ENCODE data around the gene CCDC60.

CCDC60 gene

DNA sequence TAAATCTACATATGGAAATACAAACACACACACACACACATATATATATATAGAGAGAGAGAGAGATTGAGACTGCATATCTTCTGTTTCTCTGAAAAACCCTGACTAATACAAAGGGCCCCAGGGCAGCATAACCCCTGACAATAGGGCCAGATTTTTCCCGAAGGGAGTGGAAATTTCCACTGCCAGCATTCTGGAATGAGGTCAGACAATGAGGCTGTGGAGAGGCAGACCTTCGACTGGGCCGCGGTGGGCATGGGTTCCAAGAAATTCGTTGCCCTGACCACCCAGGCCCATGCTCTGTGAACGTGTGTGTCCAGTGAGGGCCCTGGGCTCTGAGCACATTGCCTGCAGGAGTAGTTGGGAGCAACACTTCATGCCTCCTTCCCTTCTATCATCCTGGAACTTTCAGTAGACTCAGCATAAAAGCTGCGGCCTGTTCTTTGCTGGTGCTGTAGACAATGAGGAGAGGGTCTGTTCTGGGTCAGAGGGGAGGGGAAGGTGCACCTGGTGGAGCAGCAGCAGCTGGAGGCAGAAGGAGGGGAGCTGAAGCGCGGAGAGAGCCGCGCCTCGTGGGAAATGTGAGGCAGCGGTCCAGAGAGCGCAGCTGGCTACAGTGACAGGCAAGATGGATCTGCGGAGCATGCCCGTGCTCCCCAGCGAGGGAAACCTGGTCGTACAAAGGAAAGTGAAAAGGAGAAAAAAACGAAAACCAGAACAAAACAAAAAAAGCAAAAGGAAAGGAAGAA lies 25.6 kb upstream of the CCDC60 start:
- Histone ChIP-seq H3K4me3 (ENCODE audit: insufficient read depth, low read depth, low read length, poor library complexity, severe bottlenecking) (no peak overlapping the region), H3K27ac (ENCODE audit: insufficient read depth, low read length, poor library complexity, severe bottlenecking) (no peak overlapping the region), H3K27me3 (replicated peaks; ENCODE audit: control insufficient read depth, insufficient read depth, low read length, poor library complexity, severe bottlenecking) (no peaks in the 10 kb centered on the region), H3K36me3 (ENCODE audit: control insufficient read depth, insufficient read depth, low read length) (no peaks in the 10 kb centered on the region), H3K4me1 (ENCODE audit: control insufficient read depth, insufficient read depth, low read length, poor library complexity, severe bottlenecking) (no peaks in the 10 kb centered on the region), H3K9me3 (ENCODE audit: control insufficient read depth, low read length) (no peaks in the 10 kb centered on the region)
- no peak for DNase-seq

DNA sequence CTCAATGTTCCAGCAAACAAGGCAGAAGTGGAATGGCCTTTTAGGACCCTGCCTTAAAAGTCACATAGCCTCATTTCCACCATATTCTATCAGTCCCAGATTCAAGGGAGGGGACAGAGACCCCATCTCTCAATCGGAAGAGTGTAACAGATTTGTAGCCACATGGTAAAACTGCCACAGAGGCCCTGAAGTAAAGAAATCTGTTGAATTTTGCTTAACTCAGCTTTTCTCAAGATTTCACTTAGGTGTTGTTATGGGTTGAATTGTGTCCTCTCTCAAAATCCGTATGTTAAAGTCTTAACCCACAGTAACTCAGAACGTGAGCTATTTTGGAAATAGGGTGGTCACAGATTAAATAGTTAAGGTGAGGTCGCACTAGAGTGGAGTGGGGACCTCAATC lies 22.7 kb upstream of the CCDC60 start:
- Histone ChIP-seq H3K36me3 (ENCODE audit: control insufficient read depth, insufficient read depth, low read length) (no peaks in the 10 kb centered on the region), H3K4me3 (ENCODE audit: insufficient read depth, low read depth, low read length, poor library complexity, severe bottlenecking) (no peak overlapping the region), H3K27ac (ENCODE audit: insufficient read depth, low read length, poor library complexity, severe bottlenecking) (no peak overlapping the region), H3K4me1 (ENCODE audit: control insufficient read depth, insufficient read depth, low read length, poor library complexity, severe bottlenecking) (no peaks in the 10 kb centered on the region), H3K27me3 (replicated peaks; ENCODE audit: control insufficient read depth, insufficient read depth, low read length, poor library complexity, severe bottlenecking) (no peaks in the 10 kb centered on the region), H3K9me3 (ENCODE audit: control insufficient read depth, low read length) (no peaks in the 10 kb centered on the region)
- no peak for DNase-seq

GRCh38 chr12:119312904-119313303 lies 21.6 kb upstream of the CCDC60 start:
- no peaks in the 10 kb centered on the region for H3K9me3 ChIP-seq (ENCODE audit: control insufficient read depth, low read length)
- no peak overlapping the region for H3K27ac ChIP-seq (ENCODE audit: insufficient read depth, low read length, poor library complexity, severe bottlenecking)
- no peaks in the 10 kb centered on the region for H3K27me3 ChIP-seq (replicated peaks; ENCODE audit: control insufficient read depth, insufficient read depth, low read length, poor library complexity, severe bottlenecking)
- DNase-seq = no peak
- H3K4me3 ChIP-seq (ENCODE audit: insufficient read depth, low read depth, low read length, poor library complexity, severe bottlenecking) = no peak overlapping the region
- H3K36me3 ChIP-seq (ENCODE audit: control insufficient read depth, insufficient read depth, low read length) = no peaks in the 10 kb centered on the region
- no peaks in the 10 kb centered on the region for H3K4me1 ChIP-seq (ENCODE audit: control insufficient read depth, insufficient read depth, low read length, poor library complexity, severe bottlenecking)

DNA sequence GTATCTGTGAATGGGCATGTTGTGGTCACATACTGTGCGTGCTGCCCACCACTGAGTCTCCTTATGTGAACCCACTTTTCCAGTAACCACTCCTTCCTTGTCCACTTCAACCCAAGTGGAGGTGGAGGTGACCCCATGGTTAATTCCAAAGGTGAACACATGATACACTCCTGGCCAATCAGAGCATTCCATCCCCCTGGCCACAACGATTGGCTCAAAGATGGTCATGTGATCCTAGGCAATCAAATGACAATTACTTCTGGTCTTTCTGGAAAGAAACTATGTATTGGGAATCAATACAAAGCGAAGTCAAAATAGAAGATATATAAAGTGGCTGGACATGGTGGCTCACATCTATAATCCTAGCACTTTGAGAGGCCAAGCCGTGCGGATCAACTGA lies 20.2 kb upstream of the CCDC60 start:
- Histone ChIP-seq H3K4me1 (ENCODE audit: control insufficient read depth, insufficient read depth, low read length, poor library complexity, severe bottlenecking) (no peaks in the 10 kb centered on the region), H3K27ac (ENCODE audit: insufficient read depth, low read length, poor library complexity, severe bottlenecking) (no peak overlapping the region), H3K27me3 (replicated peaks; ENCODE audit: control insufficient read depth, insufficient read depth, low read length, poor library complexity, severe bottlenecking) (no peaks in the 10 kb centered on the region), H3K36me3 (ENCODE audit: control insufficient read depth, insufficient read depth, low read length) (no peaks in the 10 kb centered on the region), H3K4me3 (ENCODE audit: insufficient read depth, low read depth, low read length, poor library complexity, severe bottlenecking) (no peak overlapping the region), H3K9me3 (ENCODE audit: control insufficient read depth, low read length) (no peaks in the 10 kb centered on the region)
- no peak for DNase-seq

GRCh38 chr12:119319638-119320037 lies 14.9 kb upstream of the CCDC60 start:
- Histone ChIP-seq H3K27me3 (replicated peaks; ENCODE audit: control insufficient read depth, insufficient read depth, low read length, poor library complexity, severe bottlenecking) (no peaks in the 10 kb centered on the region), H3K27ac (ENCODE audit: insufficient read depth, low read length, poor library complexity, severe bottlenecking) (no peak overlapping the region), H3K4me1 (ENCODE audit: control insufficient read depth, insufficient read depth, low read length, poor library complexity, severe bottlenecking) (no peaks in the 10 kb centered on the region), H3K36me3 (ENCODE audit: control insufficient read depth, insufficient read depth, low read length) (no peaks in the 10 kb centered on the region), H3K4me3 (ENCODE audit: insufficient read depth, low read depth, low read length, poor library complexity, severe bottlenecking) (no peak overlapping the region), H3K9me3 (ENCODE audit: control insufficient read depth, low read length) (no peaks in the 10 kb centered on the region)
- no peak for DNase-seq

- H3K9me3 ChIP-seq (ENCODE audit: control insufficient read depth, low read length) = no peaks in the 10 kb centered on the region
- no peaks in the 10 kb centered on the region for H3K27me3 ChIP-seq (replicated peaks; ENCODE audit: control insufficient read depth, insufficient read depth, low read length, poor library complexity, severe bottlenecking)
- no peak overlapping the region for H3K4me3 ChIP-seq (ENCODE audit: insufficient read depth, low read depth, low read length, poor library complexity, severe bottlenecking)
- H3K4me1 ChIP-seq (ENCODE audit: control insufficient read depth, insufficient read depth, low read length, poor library complexity, severe bottlenecking) = no peaks in the 10 kb centered on the region
- H3K27ac ChIP-seq (ENCODE audit: insufficient read depth, low read length, poor library complexity, severe bottlenecking) = no peak overlapping the region
- no peak for DNase-seq
- H3K36me3 ChIP-seq (ENCODE audit: control insufficient read depth, insufficient read depth, low read length) = no peaks in the 10 kb centered on the region
Observed at GRCh38 chr12:119320678-119321077, 13.9 kb upstream of the CCDC60 start.

DNA sequence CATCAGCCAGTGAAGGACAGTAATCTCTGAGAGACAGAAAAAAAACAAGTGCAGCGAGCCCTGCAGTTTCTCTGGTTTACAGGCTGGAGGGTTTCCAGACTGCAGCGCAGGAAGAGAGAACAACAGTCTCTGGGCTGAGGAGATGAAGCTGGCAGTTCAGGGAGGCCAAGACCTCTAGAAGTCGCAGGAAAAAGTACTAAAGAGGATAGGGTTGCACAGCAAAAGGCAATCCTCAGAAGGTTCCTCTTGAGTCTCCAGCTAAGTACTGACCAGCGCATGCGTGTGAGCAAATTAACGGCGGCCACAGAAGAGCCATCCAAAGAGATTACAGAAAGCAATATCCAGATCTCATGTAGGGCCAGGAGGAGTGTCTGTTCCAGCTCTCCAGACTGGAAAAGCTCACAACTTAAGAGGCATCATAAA lies 12.2 kb upstream of the CCDC60 start:
- DNase-seq = no peak
- Histone ChIP-seq H3K9me3 (ENCODE audit: control insufficient read depth, low read length) (no peaks in the 10 kb centered on the region), H3K27ac (ENCODE audit: insufficient read depth, low read length, poor library complexity, severe bottlenecking) (no peak overlapping the region), H3K27me3 (replicated peaks; ENCODE audit: control insufficient read depth, insufficient read depth, low read length, poor library complexity, severe bottlenecking) (no peaks in the 10 kb centered on the region), H3K4me1 (ENCODE audit: control insufficient read depth, insufficient read depth, low read length, poor library complexity, severe bottlenecking) (no peaks in the 10 kb centered on the region), H3K4me3 (ENCODE audit: insufficient read depth, low read depth, low read length, poor library complexity, severe bottlenecking) (no peak overlapping the region), H3K36me3 (ENCODE audit: control insufficient read depth, insufficient read depth, low read length) (no peaks in the 10 kb centered on the region)

DNA sequence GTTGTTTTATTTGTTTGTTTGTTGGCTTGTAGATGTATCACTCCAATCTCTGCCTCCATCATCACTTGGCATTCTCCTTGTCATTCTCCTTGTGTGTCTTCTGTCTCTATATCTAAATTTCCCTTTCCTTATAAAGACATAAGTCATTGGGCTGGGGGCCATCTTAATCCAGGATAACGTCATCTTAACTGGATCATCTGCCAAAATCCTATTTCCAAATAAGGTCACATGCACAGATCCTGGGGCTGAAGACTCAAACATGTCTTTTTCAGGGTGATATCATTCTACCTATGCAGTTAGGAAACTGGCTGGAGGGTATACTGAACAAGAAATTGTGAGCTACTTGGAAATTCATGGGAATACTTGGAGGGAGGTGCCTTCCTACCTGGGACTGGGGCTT lies 8.7 kb upstream of the CCDC60 start:
- DNase-seq = no peak
- H3K4me1 ChIP-seq (ENCODE audit: control insufficient read depth, insufficient read depth, low read length, poor library complexity, severe bottlenecking) = no peaks in the 10 kb centered on the region
- no peak overlapping the region for H3K27ac ChIP-seq (ENCODE audit: insufficient read depth, low read length, poor library complexity, severe bottlenecking)

DNA sequence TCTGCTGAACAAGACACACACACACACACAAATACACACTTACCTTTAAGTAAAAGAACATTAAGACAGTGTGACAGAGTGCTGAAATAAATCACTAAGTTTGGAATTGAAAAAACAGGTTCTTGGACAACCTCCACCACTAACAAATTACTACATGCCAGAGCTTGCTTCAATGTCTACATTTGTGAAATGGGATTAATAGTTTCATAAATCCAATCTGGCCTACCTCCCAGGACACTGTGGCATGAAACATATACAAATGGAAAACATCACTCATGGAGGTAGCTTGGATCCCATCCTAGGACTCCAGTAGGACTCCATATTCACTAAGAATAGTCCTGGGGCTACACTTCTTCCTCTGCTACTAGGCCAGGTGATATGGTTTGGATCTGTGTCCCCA lies 8.2 kb upstream of the CCDC60 start:
- no peak overlapping the region for H3K27ac ChIP-seq (ENCODE audit: insufficient read depth, low read length, poor library complexity, severe bottlenecking)
- no peaks in the 10 kb centered on the region for H3K36me3 ChIP-seq (ENCODE audit: control insufficient read depth, insufficient read depth, low read length)
- DNase-seq = no peak
- no peaks in the 10 kb centered on the region for H3K27me3 ChIP-seq (replicated peaks; ENCODE audit: control insufficient read depth, insufficient read depth, low read length, poor library complexity, severe bottlenecking)
- no peak overlapping the region for H3K4me3 ChIP-seq (ENCODE audit: insufficient read depth, low read depth, low read length, poor library complexity, severe bottlenecking)
- H3K9me3 ChIP-seq (ENCODE audit: control insufficient read depth, low read length) = no peaks in the 10 kb centered on the region
- H3K4me1 ChIP-seq (ENCODE audit: control insufficient read depth, insufficient read depth, low read length, poor library complexity, severe bottlenecking) = no peaks in the 10 kb centered on the region

More for the DNA sequence above, 8.7 kb upstream of the CCDC60 start:
- Histone ChIP-seq H3K36me3 (ENCODE audit: control insufficient read depth, insufficient read depth, low read length) (no peaks in the 10 kb centered on the region), H3K9me3 (ENCODE audit: control insufficient read depth, low read length) (no peaks in the 10 kb centered on the region), H3K4me3 (ENCODE audit: insufficient read depth, low read depth, low read length, poor library complexity, severe bottlenecking) (no peak overlapping the region), H3K27me3 (replicated peaks; ENCODE audit: control insufficient read depth, insufficient read depth, low read length, poor library complexity, severe bottlenecking) (no peaks in the 10 kb centered on the region)

- H3K9me3 ChIP-seq (ENCODE audit: control insufficient read depth, low read length) = no peaks in the 10 kb centered on the region
- no peak overlapping the region for H3K27ac ChIP-seq (ENCODE audit: insufficient read depth, low read length, poor library complexity, severe bottlenecking)
- no peak for DNase-seq
- H3K36me3 ChIP-seq (ENCODE audit: control insufficient read depth, insufficient read depth, low read length) = no peaks in the 10 kb centered on the region
- H3K4me1 ChIP-seq (ENCODE audit: control insufficient read depth, insufficient read depth, low read length, poor library complexity, severe bottlenecking) = no peaks in the 10 kb centered on the region
- no peaks in the 10 kb centered on the region for H3K27me3 ChIP-seq (replicated peaks; ENCODE audit: control insufficient read depth, insufficient read depth, low read length, poor library complexity, severe bottlenecking)
- H3K4me3 ChIP-seq (ENCODE audit: insufficient read depth, low read depth, low read length, poor library complexity, severe bottlenecking) = no peak overlapping the region
Observed at GRCh38 chr12:119327471-119327870, 7.1 kb upstream of the CCDC60 start.

Data from effector memory CD4-positive, alpha-beta T cell (primary cell).